Body of pancreas (tissue), 4 donors: ENCODE measurements around the gene IFT43.

Source experiments
- CTCF ChIP-seq, 7 experiments: fragments of 450-650 bp in 4 of 7; fragments of 200-600 bp in 3 of 7; sonication (generic) in 3 of 7; IDR thresholded peaks; one replicate each; pipeline ENCODE4 v1.5.1; 2016 to 2019; ENCODE audit warnings: antibody characterized with exemption in 7 of 7
- POLR2A ChIP-seq, 3 donors: fragments of 450-650 bp; IDR thresholded peaks; one replicate each; pipeline ENCODE4 v1.6.1; 2016; ENCODE audit warnings: antibody characterized with exemption in 3 of 3, mild to moderate bottlenecking in 2 of 3

DNA sequence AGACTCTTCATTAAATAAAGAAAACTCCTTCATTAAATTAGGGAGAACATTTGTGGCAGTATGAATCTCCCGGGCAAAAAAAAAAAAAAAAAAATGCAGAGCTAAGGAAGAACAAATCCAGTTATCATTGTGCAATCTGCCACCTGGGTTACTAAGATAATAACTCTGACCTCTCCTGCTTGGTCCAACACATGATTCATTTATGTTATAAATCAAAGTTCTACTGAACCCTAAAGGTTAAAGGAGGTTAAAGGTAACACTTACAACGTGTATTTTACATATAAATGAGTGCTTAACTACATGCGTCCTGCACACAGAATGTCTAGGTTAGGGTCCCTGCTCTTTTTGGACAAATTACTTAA, 8.0 kb upstream of the IFT43 start:
- TF ChIP-seq POLR2A (IDR thresholded peaks at IDR 0.05) (no peak), CTCF (IDR thresholded peaks at IDR 0.05) (no peak)
